ENCODE data around the gene EPB41L4A. TPM values are rescaled to one million over a fixed set of nuclear protein-coding genes. Genes with fewer than 3 reads are reported as not detected.

EPB41L4A gene
- total RNA-seq, 3 donors from 2014 or later: 11.8 to 18.2 (median 13.2) TPM

DNA sequence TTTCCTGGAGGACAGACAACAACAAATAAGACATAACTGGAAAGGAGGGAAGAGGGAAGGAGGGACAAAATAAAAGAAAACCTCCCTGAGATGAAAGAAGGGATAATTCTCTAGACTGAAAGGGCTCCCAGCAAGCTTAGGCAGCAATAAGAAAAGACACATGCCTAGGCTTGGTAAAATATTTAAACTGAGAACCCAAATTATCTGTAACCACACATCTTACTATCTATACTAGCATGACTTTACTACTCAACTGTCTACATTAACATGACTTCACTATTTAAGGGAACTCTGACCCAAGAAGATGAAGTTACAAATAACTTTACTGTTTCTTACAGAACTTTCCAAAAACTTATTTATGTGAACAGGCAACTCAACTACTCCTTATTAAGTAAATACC is 95.9 kb downstream of the EPB41L4A start:
- intact Hi-C loops (cut with DNase I, micrococcal nuclease): no loop called here
- H3K36me3 ChIP-seq (ENCODE audit: low read depth): no peaks in the 10 kb centered on the region
- H3K9me3 ChIP-seq: no peaks in the 10 kb centered on the region
- no peak for ATAC-seq
- TF ChIP-seq, protein P1, sequence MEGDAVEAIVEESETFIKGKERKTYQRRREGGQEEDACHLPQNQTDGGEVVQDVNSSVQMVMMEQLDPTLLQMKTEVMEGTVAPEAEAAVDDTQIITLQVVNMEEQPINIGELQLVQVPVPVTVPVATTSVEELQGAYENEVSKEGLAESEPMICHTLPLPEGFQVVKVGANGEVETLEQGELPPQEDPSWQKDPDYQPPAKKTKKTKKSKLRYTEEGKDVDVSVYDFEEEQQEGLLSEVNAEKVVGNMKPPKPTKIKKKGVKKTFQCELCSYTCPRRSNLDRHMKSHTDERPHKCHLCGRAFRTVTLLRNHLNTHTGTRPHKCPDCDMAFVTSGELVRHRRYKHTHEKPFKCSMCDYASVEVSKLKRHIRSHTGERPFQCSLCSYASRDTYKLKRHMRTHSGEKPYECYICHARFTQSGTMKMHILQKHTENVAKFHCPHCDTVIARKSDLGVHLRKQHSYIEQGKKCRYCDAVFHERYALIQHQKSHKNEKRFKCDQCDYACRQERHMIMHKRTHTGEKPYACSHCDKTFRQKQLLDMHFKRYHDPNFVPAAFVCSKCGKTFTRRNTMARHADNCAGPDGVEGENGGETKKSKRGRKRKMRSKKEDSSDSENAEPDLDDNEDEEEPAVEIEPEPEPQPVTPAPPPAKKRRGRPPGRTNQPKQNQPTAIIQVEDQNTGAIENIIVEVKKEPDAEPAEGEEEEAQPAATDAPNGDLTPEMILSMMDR (IDR thresholded peaks at IDR 0.05): no peak
- no peak overlapping the region for H3K4me3 ChIP-seq
- H3K4me1 ChIP-seq (ENCODE audit: low read depth): no peaks in the 10 kb centered on the region
- DNase-seq: no peak

DNA sequence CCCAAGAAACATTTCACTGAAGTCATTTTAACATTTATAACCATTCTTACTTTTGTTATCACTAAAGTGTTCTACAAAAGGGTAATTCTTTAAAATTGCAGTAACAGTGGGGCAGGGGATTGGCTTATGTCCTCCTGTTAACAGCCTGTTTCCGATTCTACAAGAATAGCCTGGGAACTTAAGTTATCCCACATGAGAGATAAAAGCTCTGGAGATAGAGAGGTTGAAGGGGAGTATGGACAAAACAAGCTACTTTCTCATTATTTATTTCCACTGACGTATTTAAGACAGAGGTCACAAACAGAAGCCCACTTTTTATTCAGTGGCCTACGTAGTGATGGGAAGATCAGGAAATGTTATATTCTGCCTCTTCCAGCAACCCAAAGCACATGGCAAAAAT is 98.7 kb downstream of the EPB41L4A start:
- no peaks in the 10 kb centered on the region for H3K9me3 ChIP-seq
- ATAC-seq: no peak
- H3K36me3 ChIP-seq (ENCODE audit: low read depth): no peaks in the 10 kb centered on the region
- intact Hi-C loops (cut with DNase I, micrococcal nuclease): no loop called here
- H3K4me1 ChIP-seq (ENCODE audit: low read depth): no peaks in the 10 kb centered on the region
- TF ChIP-seq, protein P1 (IDR thresholded peaks at IDR 0.05): no peak
- DNase-seq: no peak
- no peak overlapping the region for H3K4me3 ChIP-seq

DNA sequence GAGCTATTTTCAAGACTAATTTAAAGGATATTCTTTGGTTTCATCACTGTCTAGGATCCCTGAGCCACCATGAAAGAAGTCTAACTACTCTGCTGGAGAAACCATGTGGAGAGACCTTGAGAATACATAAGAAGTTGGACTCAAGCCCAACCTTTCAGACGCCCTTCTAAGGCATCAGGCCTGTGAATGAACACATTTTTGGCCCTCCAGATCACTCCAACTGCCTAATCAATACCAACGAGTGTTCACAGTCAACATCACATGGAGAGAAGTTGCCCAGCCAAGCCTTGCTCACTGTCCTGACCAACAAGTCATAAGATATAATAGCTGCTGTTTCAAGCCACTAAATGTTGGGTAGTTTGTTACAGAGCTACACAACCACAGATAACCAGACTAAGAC is 100.7 kb downstream of the EPB41L4A start:
- intact Hi-C loops (cut with DNase I, micrococcal nuclease): no loop called here
- Histone ChIP-seq H3K4me3 (no peak overlapping the region), H3K4me1 (ENCODE audit: low read depth) (no peaks in the 10 kb centered on the region), H3K9me3 (no peaks in the 10 kb centered on the region), H3K36me3 (ENCODE audit: low read depth) (no peaks in the 10 kb centered on the region)
- ATAC-seq: no peak
- TF ChIP-seq, protein P1 (IDR thresholded peaks at IDR 0.05): no peak
- no peak for DNase-seq

DNA sequence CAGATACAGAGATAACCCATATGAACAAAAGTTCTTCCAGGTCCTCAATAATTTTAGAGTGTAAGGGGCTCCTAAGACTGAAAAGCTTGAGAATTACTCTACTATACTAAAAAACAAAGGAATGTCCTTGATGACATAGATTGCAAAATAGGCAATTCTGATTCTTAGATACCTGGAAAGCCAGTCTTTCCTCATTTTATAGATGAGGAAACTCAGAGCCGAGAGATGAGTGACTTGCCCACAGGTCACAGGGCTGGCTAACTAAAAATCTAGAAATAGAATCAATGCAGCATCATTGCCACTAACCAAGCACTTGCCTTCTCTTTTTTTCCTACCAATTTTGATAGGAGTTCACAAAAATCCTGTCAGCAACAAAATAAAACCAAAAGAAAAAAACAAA is 101.2 kb downstream of the EPB41L4A start:
- DNase-seq: no peak
- TF ChIP-seq, protein P1 (IDR thresholded peaks at IDR 0.05): no peak
- no peaks in the 10 kb centered on the region for H3K4me1 ChIP-seq (ENCODE audit: low read depth)
- no peaks in the 10 kb centered on the region for H3K9me3 ChIP-seq
- intact Hi-C loops (cut with DNase I, micrococcal nuclease): no loop called here
- ATAC-seq: no peak
- H3K36me3 ChIP-seq (ENCODE audit: low read depth): no peaks in the 10 kb centered on the region
- H3K4me3 ChIP-seq: no peak overlapping the region

DNA sequence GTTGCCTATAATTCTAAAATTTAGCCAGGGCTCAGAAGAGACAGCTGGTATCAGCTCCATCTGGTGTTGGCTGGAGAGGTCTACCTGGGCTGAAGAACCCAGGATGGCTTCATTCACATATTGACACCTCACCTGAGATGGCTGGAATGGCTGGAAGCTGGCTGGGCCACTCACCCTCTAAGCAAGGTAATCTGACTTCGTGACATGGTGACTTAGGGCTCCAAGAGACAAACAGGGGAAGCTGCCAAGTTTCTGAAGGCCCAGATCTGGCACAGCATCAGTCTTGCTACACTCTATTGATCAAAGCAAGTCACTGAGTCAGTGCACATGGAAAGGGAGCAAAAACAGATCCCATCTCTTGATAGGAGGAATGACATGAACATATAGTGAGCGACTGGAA is 102.3 kb downstream of the EPB41L4A start:
- ATAC-seq: no peak

More for the DNA sequence above, 102.3 kb downstream of the EPB41L4A start:
- no peaks in the 10 kb centered on the region for H3K4me1 ChIP-seq (ENCODE audit: low read depth)
- no peaks in the 10 kb centered on the region for H3K36me3 ChIP-seq (ENCODE audit: low read depth)
- TF ChIP-seq, protein P1 (IDR thresholded peaks at IDR 0.05): no peak
- no peaks in the 10 kb centered on the region for H3K9me3 ChIP-seq
- no peak for DNase-seq
- no peak overlapping the region for H3K4me3 ChIP-seq
- intact Hi-C loops (cut with DNase I, micrococcal nuclease): no loop called here
